A549 (cell line): ENCODE data around the gene GYG2.
"Not testable (repeated sequence)": the region's sequence is repeated elsewhere in the genome, so short reads cannot be mapped to it uniquely, and the experiment has no call there.

Source experiments
- CTCF ChIP-seq: fragments of >200 bp; sonication (Bioruptor Twin); formaldehyde crosslinking; IDR thresholded peaks from 3 replicates; pipeline ENCODE4 v1.5.1; 2016
- EP300 ChIP-seq, 2 experiments: fragments of >200 bp; sonication (Bioruptor Twin); formaldehyde crosslinking; IDR thresholded peaks; 2 replicates in 1 of 2; 3 replicates in 1 of 2; pipeline ENCODE4 v1.6.1; 2016 to 2017
- POLR2A ChIP-seq: IDR thresholded peaks from 2 replicates; pipeline ENCODE4 v1.6.1; 2012; ENCODE audit warnings: mild to moderate bottlenecking, low read length

DNA sequence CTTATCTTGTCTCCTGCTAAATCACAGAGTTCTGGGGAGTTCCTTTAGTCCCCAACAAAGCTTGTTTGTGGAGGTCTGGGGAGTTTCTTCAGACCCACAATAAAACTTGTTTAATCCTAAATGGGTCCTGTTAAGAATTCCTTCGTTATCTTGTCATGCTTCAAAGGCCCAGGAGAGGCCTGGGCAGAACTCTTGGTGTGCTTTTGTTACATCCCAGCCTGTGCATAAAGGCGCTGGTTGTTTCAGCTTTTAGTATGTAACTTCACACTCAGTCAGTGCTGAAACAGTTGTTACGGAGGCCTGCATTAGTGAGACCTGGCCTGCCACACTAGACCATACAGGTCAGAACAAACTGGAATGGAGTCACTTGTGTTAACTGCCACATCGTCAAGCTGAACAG, 97.5 kb downstream of the GYG2 start:
- TF ChIP-seq CTCF; EP300 (IDR thresholded peaks at IDR 0.05); POLR2A: not testable (repeated sequence)
